Lower leg skin (tissue), 3 donors: Measurements from ENCODE around the gene PNPLA2.

ENCODE experiments used
- POLR2A ChIP-seq, 2 donors: fragments of 450-650 bp; IDR thresholded peaks; one replicate each; pipeline ENCODE4 v1.6.1; 2016 to 2017; ENCODE audit warnings: antibody characterized with exemption in 2 of 2, mild to moderate bottlenecking in 1 of 2, moderate library complexity in 1 of 2
- TF ChIP-seq, protein P1 (sequence below), 3 donors: fragments of 450-650 bp; IDR thresholded peaks; one replicate each; pipeline ENCODE4 v1.5.1; 2016; ENCODE audit warnings: antibody characterized with exemption in 3 of 3, mild to moderate bottlenecking in 3 of 3, moderate library complexity in 2 of 3

DNA sequence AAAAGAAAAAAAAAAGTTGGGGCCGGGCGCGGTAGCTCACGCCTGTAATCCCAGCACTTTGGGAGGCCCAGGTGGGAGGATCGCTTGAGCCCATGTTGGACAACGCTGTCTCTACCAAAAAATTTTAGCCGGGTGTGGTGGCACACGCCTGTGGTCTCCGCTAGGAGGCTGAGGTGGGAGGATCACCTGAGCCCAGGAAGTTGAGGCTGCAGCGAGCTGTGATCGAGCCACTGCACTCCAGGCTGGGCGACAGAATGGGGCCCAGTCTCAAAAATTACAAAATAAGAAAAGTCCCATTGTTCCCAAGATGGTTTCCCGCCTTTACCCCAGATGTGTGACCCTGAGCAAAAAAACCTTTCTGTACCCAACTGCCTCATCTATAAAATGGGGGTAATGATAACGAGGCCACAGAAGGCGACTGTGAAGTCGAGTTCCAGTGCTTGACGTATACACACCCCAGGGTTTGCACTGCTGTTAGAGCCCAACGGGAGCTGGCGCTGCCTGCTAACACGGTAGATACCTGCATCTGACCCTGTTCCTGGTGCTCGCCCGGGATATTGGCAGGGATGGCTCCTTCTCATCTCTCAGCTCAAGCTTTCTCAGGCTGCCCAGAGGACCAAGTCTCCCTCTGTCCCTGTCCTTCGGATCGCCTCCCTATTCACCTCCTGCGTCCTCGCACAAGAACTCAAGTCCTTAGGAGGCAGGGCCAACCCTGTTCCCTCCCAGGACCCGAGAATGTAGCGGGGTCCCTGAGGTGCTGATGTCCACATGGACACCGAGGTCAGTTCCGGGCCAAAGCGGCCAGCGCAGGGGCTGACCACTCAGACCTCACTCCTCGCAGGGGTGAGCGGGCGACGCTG is 10.1 kb upstream of the PNPLA2 start:
- TF ChIP-seq, protein P1, sequence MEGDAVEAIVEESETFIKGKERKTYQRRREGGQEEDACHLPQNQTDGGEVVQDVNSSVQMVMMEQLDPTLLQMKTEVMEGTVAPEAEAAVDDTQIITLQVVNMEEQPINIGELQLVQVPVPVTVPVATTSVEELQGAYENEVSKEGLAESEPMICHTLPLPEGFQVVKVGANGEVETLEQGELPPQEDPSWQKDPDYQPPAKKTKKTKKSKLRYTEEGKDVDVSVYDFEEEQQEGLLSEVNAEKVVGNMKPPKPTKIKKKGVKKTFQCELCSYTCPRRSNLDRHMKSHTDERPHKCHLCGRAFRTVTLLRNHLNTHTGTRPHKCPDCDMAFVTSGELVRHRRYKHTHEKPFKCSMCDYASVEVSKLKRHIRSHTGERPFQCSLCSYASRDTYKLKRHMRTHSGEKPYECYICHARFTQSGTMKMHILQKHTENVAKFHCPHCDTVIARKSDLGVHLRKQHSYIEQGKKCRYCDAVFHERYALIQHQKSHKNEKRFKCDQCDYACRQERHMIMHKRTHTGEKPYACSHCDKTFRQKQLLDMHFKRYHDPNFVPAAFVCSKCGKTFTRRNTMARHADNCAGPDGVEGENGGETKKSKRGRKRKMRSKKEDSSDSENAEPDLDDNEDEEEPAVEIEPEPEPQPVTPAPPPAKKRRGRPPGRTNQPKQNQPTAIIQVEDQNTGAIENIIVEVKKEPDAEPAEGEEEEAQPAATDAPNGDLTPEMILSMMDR (IDR thresholded peaks at IDR 0.05) = no peak
- TF ChIP-seq POLR2A (IDR thresholded peaks at IDR 0.05) = no peak
